H1 (cell line): ENCODE measurements around the gene HAT1. TPM values are rescaled to one million over a fixed set of nuclear protein-coding genes. Genes with fewer than 3 reads are reported as not detected.

Experiments
- polyA plus RNA-seq, 7 experiments: library from polyadenylated mRNA; depleted of rRNA in 3 of 7; stranded (reverse) in 5 of 7; unstranded in 2 of 7; fragments of >200 nt in 5 of 7; fragments of 200-250 nt in 2 of 7; gene quantifications; 1 replicate in 5 of 7; 2 replicates in 1 of 7; 4 replicates in 1 of 7; pipeline versions ENCODE4 v1.2.1 to v1.2.3, GENCODE V29; 2011 to 2013; ENCODE audit warnings: missing spikeins in 2 of 7, mixed read lengths in 2 of 7
- total RNA-seq: library from RNA; stranded (reverse); fragmentation: NEBNext Ultra II Directional; extraction: Animal tissue kit (Norgen Biotek cat#: 25700); gene quantifications from 2 replicates; pipeline ENCODE4 v1.2.1, GENCODE V29; 2021

HAT1 gene
- total and polyA plus RNA-seq, 2 of the 8 experiments (the other 6 are each of a cell fraction or from before 2014, with no cell fraction given): 44.6 to 74.2 TPM

Other genes starting within 250 kb of the HAT1 start
- 65.6 and 68.1 TPM in 2 replicates for gene DYNC1I2, start 235.0 kb upstream of the HAT1 start, total RNA-seq
- 38.4 and 67.3 TPM in 2 replicates for gene DYNC1I2, start 235.0 kb upstream of the HAT1 start, polyA plus RNA-seq (2011; rRNA removed)
- 9.9 and 10.2 TPM in 2 replicates for gene SLC25A12, start 28.2 kb upstream of the HAT1 start, total RNA-seq
- gene SLC25A12, start 28.2 kb upstream of the HAT1 start, polyA plus RNA-seq (2011; rRNA removed): 5.3 and 7.7 TPM in 2 replicates
- 6.2 and 6.4 TPM in 2 replicates for gene METAP1D, start 77.5 kb downstream of the HAT1 start, total RNA-seq
- 3.9 and 4.7 TPM in 2 replicates for gene METAP1D, start 77.5 kb downstream of the HAT1 start, polyA plus RNA-seq (2011; rRNA removed)
- not detected in 2 replicates for gene DLX1, start 163.0 kb downstream of the HAT1 start, total RNA-seq
- 0.05 and 0.11 TPM in 2 replicates for gene DLX1, start 163.0 kb downstream of the HAT1 start, polyA plus RNA-seq (2011; rRNA removed)
- 0.13 and 0.45 TPM in 2 replicates for gene DLX2, start 180.4 kb downstream of the HAT1 start, total RNA-seq
- gene DLX2, start 180.4 kb downstream of the HAT1 start, polyA plus RNA-seq (2011; rRNA removed): 0.05 TPM in 1 of 2 replicates, not detected in the other